OCI-LY1 (cell line): ENCODE results near the gene TMX1.

Experiments used
- H2AFZ ChIP-seq: fragments of 200-600 bp; sonication (generic), shearing (Covaris generic); 2 replicates; pipeline ENCODE4 v1.6.0; 2014; ENCODE audit warnings: antibody characterized with exemption, mild to moderate bottlenecking, low read length
- H3F3A ChIP-seq: fragments of 200-600 bp; sonication (generic), shearing (Covaris generic); 2 replicates; pipeline ENCODE4 v1.6.0; 2014; ENCODE audit warnings: mild to moderate bottlenecking, antibody characterized with exemption, low read length, moderate library complexity; ENCODE audit not compliant: insufficient read depth
- H3K27ac ChIP-seq: fragments of 200-600 bp; sonication (generic); 2 replicates; pipeline ENCODE4 v1.5.1; 2014; ENCODE audit warnings: low read length, mixed run types, mild to moderate bottlenecking, low read depth; ENCODE audit not compliant: poor library complexity, severe bottlenecking
- H3K27me3 ChIP-seq: fragments of 200-600 bp; sonication (generic); 2 replicates; pipeline ENCODE4 v1.6.0; 2014; ENCODE audit warnings: antibody characterized with exemption, mild to moderate bottlenecking, low read length, moderate library complexity; ENCODE audit not compliant: insufficient read depth
- H3K36me3 ChIP-seq: fragments of 200-600 bp; sonication (generic); 2 replicates; pipeline ENCODE4 v1.6.1; 2014; ENCODE audit warnings: mild to moderate bottlenecking, antibody characterized with exemption, low read length, moderate library complexity, mixed read lengths; ENCODE audit not compliant: insufficient read depth
- H3K4me1 ChIP-seq: fragments of 200-600 bp; sonication (generic); 2 replicates; pipeline ENCODE4 v1.5.1; 2014; ENCODE audit warnings: mild to moderate bottlenecking, low read length, moderate library complexity; ENCODE audit not compliant: insufficient read depth, severe bottlenecking
- H3K4me2 ChIP-seq: fragments of 200-600 bp; sonication (generic), shearing (Covaris generic); 2 replicates; pipeline ENCODE4 v1.6.1; 2014; ENCODE audit warnings: low read length
- H3K4me3 ChIP-seq: fragments of 200-600 bp; sonication (generic); 2 replicates; pipeline ENCODE4 v1.5.1; 2014; ENCODE audit warnings: low read length, low read depth, mild to moderate bottlenecking, mixed read lengths; ENCODE audit not compliant: poor library complexity, severe bottlenecking
- H3K79me2 ChIP-seq: fragments of 200-600 bp; shearing (Covaris generic); 2 replicates; pipeline ENCODE4 v1.6.1; 2016; ENCODE audit warnings: mixed run types, low read length, mixed read lengths; ENCODE audit not compliant: insufficient read depth
- H3K9ac ChIP-seq: fragments of 200-600 bp; sonication (generic), shearing (Covaris generic); 2 replicates; pipeline ENCODE4 v1.6.1; 2014; ENCODE audit warnings: mild to moderate bottlenecking, low read length, mixed read lengths
- H3K9me2 ChIP-seq: fragments of 200-600 bp; sonication (generic), shearing (Covaris generic); 2 replicates; pipeline ENCODE4 v1.6.1; 2014; ENCODE audit warnings: low read depth, mild to moderate bottlenecking, low read length, mixed read lengths
- H3K9me3 ChIP-seq: fragments of 200-600 bp; shearing (Covaris generic); 2 replicates; pipeline ENCODE4 v1.6.1; 2014; ENCODE audit warnings: low read length, mixed read lengths
- H4K20me1 ChIP-seq: fragments of 200-600 bp; sonication (generic), shearing (Covaris generic); 2 replicates; pipeline ENCODE4 v1.6.0; 2016; ENCODE audit warnings: mild to moderate bottlenecking, low read length; ENCODE audit not compliant: insufficient read depth
- CTCF ChIP-seq: fragments of 200-600 bp; sonication (generic), shearing (Covaris generic); IDR thresholded peaks from 2 replicates; pipeline ENCODE4 v1.5.1; 2017; ENCODE audit warnings: mild to moderate bottlenecking, antibody characterized with exemption, low read length, moderate library complexity, mixed read lengths
- EZH2 ChIP-seq: fragments of 200-600 bp; sonication (generic), shearing (Covaris generic); IDR thresholded peaks from 2 replicates; pipeline ENCODE4 v1.8.0; 2017; ENCODE audit warnings: borderline replicate concordance, mixed run types, mild to moderate bottlenecking, antibody characterized with exemption, low read length, moderate library complexity, mixed read lengths

The TMX1 gene

DNA sequence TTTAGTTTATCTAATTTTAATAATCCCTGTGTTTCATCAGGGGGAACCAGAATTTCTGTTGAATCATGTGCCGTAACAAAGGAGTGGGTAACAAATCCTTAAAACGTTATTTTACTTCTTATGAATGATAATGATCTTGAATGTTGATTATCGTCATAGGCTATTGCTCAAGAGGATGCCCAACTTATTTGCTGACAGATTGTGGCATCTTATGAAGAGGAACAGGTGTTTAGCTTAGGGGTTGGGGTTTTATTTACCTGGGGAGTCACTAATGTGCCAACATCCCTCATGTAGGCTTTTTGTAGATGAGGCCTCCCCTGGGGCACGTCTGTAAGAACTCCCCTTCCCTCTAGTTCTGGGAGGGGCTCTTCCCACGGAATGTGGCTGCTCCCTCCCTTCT is 32.4 kb upstream of the TMX1 start:
- Histone ChIP-seq H3K4me3 (no peak overlapping the region), H3K9me2 (no peaks in the 10 kb centered on the region), H3K27me3 (no peaks in the 10 kb centered on the region), H3K9ac (no peak overlapping the region), H3K79me2 (no peaks in the 10 kb centered on the region), H3F3A (no peaks in the 10 kb centered on the region), H2AFZ (no peak overlapping the region), H3K4me1 (no peaks in the 10 kb centered on the region), H3K4me2 (no peak overlapping the region), H3K9me3 (no peaks in the 10 kb centered on the region), H3K36me3 (no peaks in the 10 kb centered on the region), H3K27ac (no peak overlapping the region), H4K20me1 (no peaks in the 10 kb centered on the region)
- no peak for TF ChIP-seq EZH2
- no peak for TF ChIP-seq CTCF

DNA sequence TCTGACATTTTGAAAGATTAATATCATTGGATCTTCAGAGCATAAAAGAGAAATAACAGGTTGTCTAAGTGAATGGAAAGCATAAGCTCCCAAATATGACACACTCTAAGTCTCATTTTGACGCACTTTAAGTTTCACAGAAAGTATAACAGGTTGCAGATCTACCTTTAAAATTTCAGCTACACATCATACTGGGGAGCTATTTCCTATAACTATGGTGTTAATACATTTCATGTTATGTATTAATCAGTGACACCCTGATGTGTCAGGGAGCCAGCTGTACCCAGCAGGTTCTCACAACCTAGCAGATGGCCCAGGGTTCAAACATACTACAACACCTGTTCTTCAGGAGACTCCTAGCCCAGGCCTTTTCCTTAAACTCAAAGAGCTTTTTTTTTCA is 31.1 kb upstream of the TMX1 start:
- no peak for TF ChIP-seq EZH2
- no peak for TF ChIP-seq CTCF
- Histone ChIP-seq H3K79me2 (no peaks in the 10 kb centered on the region), H4K20me1 (no peaks in the 10 kb centered on the region), H3K27me3 (no peaks in the 10 kb centered on the region), H3K9ac (no peak overlapping the region), H3F3A (no peaks in the 10 kb centered on the region), H2AFZ (no peak overlapping the region), H3K4me3 (no peak overlapping the region), H3K36me3 (no peaks in the 10 kb centered on the region), H3K4me1 (no peaks in the 10 kb centered on the region), H3K9me2 (no peaks in the 10 kb centered on the region), H3K9me3 (no peaks in the 10 kb centered on the region), H3K27ac (no peak overlapping the region), H3K4me2 (no peak overlapping the region)

DNA sequence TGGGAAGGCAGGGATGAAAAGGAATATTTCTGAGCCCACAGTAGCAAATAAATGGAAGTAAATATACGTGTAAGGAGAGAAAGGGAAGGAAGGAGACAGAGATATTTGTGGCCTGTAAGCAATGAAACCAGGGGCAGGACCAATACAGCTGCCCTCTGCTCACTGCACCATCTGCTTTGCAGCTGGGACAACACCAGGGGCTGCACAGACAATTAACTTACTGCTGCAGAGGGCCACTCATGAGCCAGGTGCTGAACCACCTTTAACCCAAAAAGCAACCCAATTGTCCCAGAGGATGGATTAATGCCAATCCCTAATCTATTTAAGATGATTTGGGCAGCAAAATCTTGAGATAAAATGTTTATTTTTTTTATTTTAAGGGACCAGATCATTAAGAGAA is 30.6 kb upstream of the TMX1 start:
- Histone ChIP-seq H4K20me1 (no peaks in the 10 kb centered on the region), H3K36me3 (no peaks in the 10 kb centered on the region), H3K9me2 (no peaks in the 10 kb centered on the region), H3F3A (no peaks in the 10 kb centered on the region), H3K4me3 (no peak overlapping the region), H3K4me2 (no peak overlapping the region), H3K27ac (no peak overlapping the region), H3K27me3 (no peaks in the 10 kb centered on the region), H3K9me3 (no peaks in the 10 kb centered on the region), H3K79me2 (no peaks in the 10 kb centered on the region), H3K4me1 (no peaks in the 10 kb centered on the region), H2AFZ (no peak overlapping the region), H3K9ac (no peak overlapping the region)
- TF ChIP-seq EZH2 (no peak), CTCF (no peak)
